Activated CD8-positive, alpha-beta memory T cell treated with anti-CD3 and anti-CD28 coated beads for 24 hours (primary cell): ENCODE results near the gene BRAT1.
"Not testable (repeated sequence)": the region's sequence is repeated elsewhere in the genome, so short reads cannot be mapped to it uniquely, and the experiment has no call there.

ENCODE experiments used
- DNase-seq: peaks from one replicate; pipeline ENCODE4 v3.0.0-alpha.2; 2020

The BRAT1 gene

GRCh38 chr7:2583798-2584580, 28.7 kb upstream of the BRAT1 start:
- DNase-seq = no peak

GRCh38 chr7:2582006-2582735, 26.8 kb upstream of the BRAT1 start:
- DNase-seq = no peak

- no peak for DNase-seq
Observed at GRCh38 chr7:2580636-2581035, 25.3 kb upstream of the BRAT1 start.

- DNase-seq = no peak
Observed at GRCh38 chr7:2577914-2578680, 22.8 kb upstream of the BRAT1 start.

GRCh38 chr7:2576742-2577491, 21.6 kb upstream of the BRAT1 start:
- no peak for DNase-seq

- DNase-seq = no peak
Observed at GRCh38 chr7:2575733-2576340, 20.5 kb upstream of the BRAT1 start.

GRCh38 chr7:2575046-2575732, 19.9 kb upstream of the BRAT1 start:
- DNase-seq = no peak

- DNase-seq = no peak
Observed at GRCh38 chr7:2573761-2574160, 18.4 kb upstream of the BRAT1 start.

- DNase-seq = no peak
Observed at GRCh38 chr7:2572101-2572842, 16.9 kb upstream of the BRAT1 start.

- no peak for DNase-seq
Observed at GRCh38 chr7:2571409-2571808, 16.1 kb upstream of the BRAT1 start.

- DNase-seq = no peak
Observed at GRCh38 chr7:2570021-2570420, 14.7 kb upstream of the BRAT1 start.

- DNase-seq = no peak
Observed at GRCh38 chr7:2569421-2569820, 14.1 kb upstream of the BRAT1 start.

- DNase-seq = no peak
Observed at GRCh38 chr7:2568521-2569223, 13.3 kb upstream of the BRAT1 start.

- DNase-seq = no peak
Observed at GRCh38 chr7:2567679-2568278, 12.5 kb upstream of the BRAT1 start.

- DNase-seq = no peak
Observed at GRCh38 chr7:2566890-2567678, 11.8 kb upstream of the BRAT1 start.

- DNase-seq = no peak
Observed at GRCh38 chr7:2566348-2566889, 11.1 kb upstream of the BRAT1 start.

GRCh38 chr7:2564970-2565540, 9.7 kb upstream of the BRAT1 start:
- DNase-seq = no peak

GRCh38 chr7:2563955-2564354, 8.6 kb upstream of the BRAT1 start:
- DNase-seq = not testable (repeated sequence)
